Stimulated activated CD4-positive, alpha-beta T cell treated with anti-CD3 and anti-CD28 coated beads, TNF-alpha, amount 100 ng/mL, for 24 hours (primary cell): ENCODE data around the gene LCLAT1.

Experiments used
- DNase-seq, 3 experiments: peaks; one replicate each; pipeline ENCODE4 v3.0.0-alpha.2; 2020; ENCODE audit warnings: low read depth in 3 of 3

Gene LCLAT1

GRCh38 chr2:30422444-30423040, 24.5 kb upstream of the LCLAT1 start:
- DNase-seq, result peak; percentile 66 to 84 (median 77)

GRCh38 chr2:30424231-30424630, 22.8 kb upstream of the LCLAT1 start:
- no peak for DNase-seq

GRCh38 chr2:30425326-30425725, 21.7 kb upstream of the LCLAT1 start:
- no peak for DNase-seq

- DNase-seq, result no peak
These were observed 19.3 kb upstream of the LCLAT1 start for GRCh38 chr2:30427606-30428347.

GRCh38 chr2:30428348-30428662, 18.7 kb upstream of the LCLAT1 start:
- DNase-seq, result no peak

- DNase-seq, result no peak
These were observed 18.1 kb upstream of the LCLAT1 start for GRCh38 chr2:30428827-30429461.

GRCh38 chr2:30433541-30434299, 13.3 kb upstream of the LCLAT1 start:
- DNase-seq, result no peak

- DNase-seq, result no peak
These were observed 12.3 kb upstream of the LCLAT1 start for GRCh38 chr2:30434708-30435107.

GRCh38 chr2:30436859-30437435, 10.1 kb upstream of the LCLAT1 start:
- DNase-seq, result no peak

- DNase-seq, result no peak
These were observed 9.1 kb upstream of the LCLAT1 start for GRCh38 chr2:30437809-30438548.

- DNase-seq, result no peak
These were observed 7.8 kb upstream of the LCLAT1 start for GRCh38 chr2:30439296-30439695.

GRCh38 chr2:30439879-30440278, 7.2 kb upstream of the LCLAT1 start:
- no peak for DNase-seq

GRCh38 chr2:30441023-30441422, 6.0 kb upstream of the LCLAT1 start:
- no peak for DNase-seq

- no peak for DNase-seq
These were observed 4.0 kb upstream of the LCLAT1 start for GRCh38 chr2:30443081-30443480.

- DNase-seq, result no peak
These were observed 2.8 kb upstream of the LCLAT1 start for GRCh38 chr2:30444273-30444672.

GRCh38 chr2:30445266-30445821, 1.7 kb upstream of the LCLAT1 start:
- DNase-seq, result no peak

- DNase-seq, result no peak
These were observed 371 bp upstream of the LCLAT1 start for GRCh38 chr2:30446602-30447148.

- no peak for DNase-seq
These were observed 1.3 kb downstream of the LCLAT1 start for GRCh38 chr2:30448308-30448707.

- DNase-seq, result no peak
These were observed 1.8 kb downstream of the LCLAT1 start for GRCh38 chr2:30448866-30449265.

- DNase-seq, result no peak
These were observed 3.0 kb downstream of the LCLAT1 start for GRCh38 chr2:30450025-30450424.

GRCh38 chr2:30453498-30453897, 6.5 kb downstream of the LCLAT1 start:
- DNase-seq, result no peak
